ENCODE measurements around the gene LRRC47. TPM values are rescaled to one million over a fixed set of nuclear protein-coding genes. Genes with fewer than 3 reads are reported as not detected.

Gene LRRC47
- polyA plus RNA-seq, 2 donors: 10.4 to 17.8 TPM

DNA sequence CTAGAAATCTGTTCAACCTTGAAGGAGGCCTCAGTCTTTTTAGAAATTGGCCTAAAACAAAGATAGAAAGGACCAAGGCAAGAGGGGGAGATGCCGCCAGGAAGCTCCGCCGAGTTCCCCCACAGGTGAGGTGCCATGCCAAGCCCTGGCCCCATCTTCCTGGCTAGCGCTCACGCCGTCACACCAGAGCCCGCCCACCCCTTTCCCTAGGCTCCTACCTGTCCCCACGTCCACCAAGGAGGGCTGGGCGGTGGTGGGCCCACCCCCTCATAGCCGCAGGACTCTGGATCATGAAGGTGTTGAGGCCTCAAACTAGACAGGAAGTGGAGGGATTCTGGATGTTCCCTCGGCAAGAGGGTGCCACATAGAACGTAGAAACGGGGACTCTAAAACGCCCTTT is 59.6 kb downstream of the LRRC47 start:
- no peaks in the 10 kb centered on the region for H3K4me1 ChIP-seq (ENCODE audit: control insufficient read depth in 2 of 2, insufficient read depth in 2 of 2, low read length in 1 of 2)
- no peak overlapping the region for H3K4me3 ChIP-seq (ENCODE audit: low read depth in 1 of 2, low read length in 2 of 2)
- H3K9me3 ChIP-seq (ENCODE audit: control insufficient read depth in 2 of 2, insufficient read depth in 1 of 2, low read depth in 1 of 2, low read length in 1 of 2): no peaks in the 10 kb centered on the region
- no peaks in the 10 kb centered on the region for H3K27me3 ChIP-seq (ENCODE audit: control insufficient read depth in 1 of 2, insufficient read depth in 2 of 2, low read length in 2 of 2)
- H3K27ac ChIP-seq (ENCODE audit: low read depth in 2 of 2, low read length in 1 of 2): no peak overlapping the region
- peaks cover 3 to 26% of the 10 kb centered on the region in 2 donors for H3K36me3 ChIP-seq (ENCODE audit: control insufficient read depth in 2 of 2, insufficient read depth in 2 of 2, low read length in 1 of 2)
- 72 to 81% methylated on average over 14 of the region's 14 CpGs for WGBS, 2 donors

DNA sequence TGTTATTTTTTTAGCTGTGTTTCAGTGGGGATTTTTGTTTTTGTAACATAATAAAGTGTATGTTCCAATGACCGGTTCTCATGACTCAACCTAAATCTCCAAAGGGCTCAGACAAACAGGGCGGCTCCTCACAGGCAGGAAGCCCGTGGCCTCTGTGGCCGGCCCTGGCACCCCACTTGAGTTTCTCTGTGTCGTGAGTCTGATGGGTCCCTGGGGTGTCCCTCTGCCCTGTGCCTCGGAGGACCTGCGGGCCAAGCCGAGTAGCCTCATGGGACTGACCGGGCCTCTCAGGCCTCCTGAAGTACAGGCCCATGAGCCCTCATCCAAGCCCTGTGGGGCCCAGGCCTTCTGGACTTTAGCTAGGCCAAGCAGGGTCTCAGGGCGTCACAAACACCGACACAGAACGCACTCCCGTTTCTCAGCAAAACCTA is 60.2 kb downstream of the LRRC47 start:
- H3K27me3 ChIP-seq (ENCODE audit: control insufficient read depth in 1 of 2, insufficient read depth in 2 of 2, low read length in 2 of 2): no peaks in the 10 kb centered on the region
- H3K27ac ChIP-seq (ENCODE audit: low read depth in 2 of 2, low read length in 1 of 2): no peak overlapping the region
- H3K4me3 ChIP-seq (ENCODE audit: low read depth in 1 of 2, low read length in 2 of 2): no peak overlapping the region
- H3K36me3 ChIP-seq (ENCODE audit: control insufficient read depth in 2 of 2, insufficient read depth in 2 of 2, low read length in 1 of 2): peaks cover 3 to 24% of the 10 kb centered on the region in 2 donors
- WGBS, 2 donors: 76 to 79% methylated on average over 13 of the region's 13 CpGs
- no peaks in the 10 kb centered on the region for H3K9me3 ChIP-seq (ENCODE audit: control insufficient read depth in 2 of 2, insufficient read depth in 1 of 2, low read depth in 1 of 2, low read length in 1 of 2)
- H3K4me1 ChIP-seq (ENCODE audit: control insufficient read depth in 2 of 2, insufficient read depth in 2 of 2, low read length in 1 of 2): no peaks in the 10 kb centered on the region

DNA sequence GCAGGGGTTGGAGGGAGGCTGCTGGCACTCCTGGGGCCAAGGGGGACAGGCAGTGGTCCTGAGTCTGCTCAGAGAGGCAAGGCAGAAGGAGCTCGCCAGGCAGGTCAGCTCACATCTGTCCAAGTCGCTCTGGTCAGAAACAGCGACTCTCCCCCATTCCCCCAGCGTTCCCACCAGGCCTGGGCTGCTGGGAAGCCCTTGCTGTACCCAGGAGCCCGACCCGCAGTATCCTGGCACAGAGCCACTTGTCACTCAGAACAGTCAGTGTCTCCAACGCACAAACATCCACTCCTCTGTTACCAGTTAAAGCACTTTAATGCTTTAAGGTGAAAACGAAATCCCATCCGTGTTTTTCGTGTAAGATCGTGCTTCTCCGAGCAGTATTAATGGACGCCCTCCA is 60.6 kb downstream of the LRRC47 start:
- H3K27me3 ChIP-seq (ENCODE audit: control insufficient read depth in 1 of 2, insufficient read depth in 2 of 2, low read length in 2 of 2): no peaks in the 10 kb centered on the region
- no peaks in the 10 kb centered on the region for H3K4me1 ChIP-seq (ENCODE audit: control insufficient read depth in 2 of 2, insufficient read depth in 2 of 2, low read length in 1 of 2)
- 76 to 79% methylated on average over 13 of the region's 13 CpGs for WGBS, 2 donors
- no peaks in the 10 kb centered on the region for H3K9me3 ChIP-seq (ENCODE audit: control insufficient read depth in 2 of 2, insufficient read depth in 1 of 2, low read depth in 1 of 2, low read length in 1 of 2)
- no peak overlapping the region for H3K27ac ChIP-seq (ENCODE audit: low read depth in 2 of 2, low read length in 1 of 2)
- H3K4me3 ChIP-seq (ENCODE audit: low read depth in 1 of 2, low read length in 2 of 2): no peak overlapping the region
- peaks cover 3 to 26% of the 10 kb centered on the region in 2 donors for H3K36me3 ChIP-seq (ENCODE audit: control insufficient read depth in 2 of 2, insufficient read depth in 2 of 2, low read length in 1 of 2)

DNA sequence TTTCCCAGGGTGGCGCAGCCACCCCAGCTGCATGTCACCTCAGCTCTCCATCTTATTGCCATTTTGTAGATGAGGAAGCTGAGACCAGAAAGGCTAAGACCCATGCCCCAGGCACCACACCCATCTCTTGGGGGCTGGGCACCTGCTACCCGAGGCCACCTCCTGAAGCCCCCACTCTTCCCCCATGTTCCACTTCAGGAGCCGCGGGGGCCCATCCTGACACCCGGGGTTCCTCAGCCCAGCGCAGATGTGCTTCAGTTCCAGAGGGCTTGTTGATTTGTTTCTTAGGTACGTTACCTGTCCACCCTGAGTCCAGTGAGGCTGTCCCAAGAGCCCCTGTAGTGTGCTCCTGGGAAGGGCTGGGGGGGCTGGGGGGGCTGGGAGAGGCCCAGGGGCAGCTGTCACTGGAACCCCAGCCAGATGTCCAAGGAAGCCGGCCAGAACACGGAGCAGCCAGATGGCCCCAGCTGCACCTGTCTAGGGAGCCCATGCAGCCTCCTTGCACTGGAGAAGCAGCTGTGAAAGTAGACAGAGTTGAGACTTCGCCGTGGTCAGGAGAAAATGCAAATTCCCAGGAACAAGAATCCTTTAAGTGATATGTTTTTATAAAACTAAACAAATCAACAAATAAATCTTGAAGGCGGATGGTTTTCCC is 61.1 kb downstream of the LRRC47 start:
- Histone ChIP-seq H3K4me1 (ENCODE audit: control insufficient read depth in 2 of 2, insufficient read depth in 2 of 2, low read length in 1 of 2) (no peaks in the 10 kb centered on the region), H3K27me3 (ENCODE audit: control insufficient read depth in 1 of 2, insufficient read depth in 2 of 2, low read length in 2 of 2) (no peaks in the 10 kb centered on the region), H3K27ac (ENCODE audit: low read depth in 2 of 2, low read length in 1 of 2) (no peak overlapping the region), H3K9me3 (ENCODE audit: control insufficient read depth in 2 of 2, insufficient read depth in 1 of 2, low read depth in 1 of 2, low read length in 1 of 2) (no peaks in the 10 kb centered on the region), H3K4me3 (ENCODE audit: low read depth in 1 of 2, low read length in 2 of 2) (no peak overlapping the region), H3K36me3 (ENCODE audit: control insufficient read depth in 2 of 2, insufficient read depth in 2 of 2, low read length in 1 of 2) (peaks cover 3 to 24% of the 10 kb centered on the region in 2 donors)
- WGBS, 2 donors: 79 to 82% methylated on average over 12 of the region's 12 CpGs

DNA sequence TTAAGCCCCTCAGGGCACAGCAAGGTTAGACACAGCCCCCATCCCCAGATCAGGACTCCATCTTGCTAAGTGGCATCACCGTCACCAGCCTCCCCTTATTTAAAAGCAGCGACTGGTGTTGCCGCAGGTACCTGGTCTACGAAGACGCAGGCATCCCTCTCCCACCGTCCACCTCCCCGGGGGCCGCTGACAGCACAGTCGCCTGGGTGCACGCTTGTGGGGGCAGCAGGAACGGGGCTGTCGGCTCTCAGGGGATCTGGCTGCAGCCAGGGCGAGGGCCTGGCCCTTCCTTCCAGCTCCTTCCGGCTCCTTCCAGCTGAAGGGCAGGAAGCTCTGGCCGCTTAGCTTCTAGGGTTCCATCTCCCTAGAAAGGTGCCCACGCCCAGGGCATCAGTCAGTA is 61.7 kb downstream of the LRRC47 start:
- WGBS, 2 donors: 88 to 90% methylated on average over 16 of the region's 16 CpGs

DNA sequence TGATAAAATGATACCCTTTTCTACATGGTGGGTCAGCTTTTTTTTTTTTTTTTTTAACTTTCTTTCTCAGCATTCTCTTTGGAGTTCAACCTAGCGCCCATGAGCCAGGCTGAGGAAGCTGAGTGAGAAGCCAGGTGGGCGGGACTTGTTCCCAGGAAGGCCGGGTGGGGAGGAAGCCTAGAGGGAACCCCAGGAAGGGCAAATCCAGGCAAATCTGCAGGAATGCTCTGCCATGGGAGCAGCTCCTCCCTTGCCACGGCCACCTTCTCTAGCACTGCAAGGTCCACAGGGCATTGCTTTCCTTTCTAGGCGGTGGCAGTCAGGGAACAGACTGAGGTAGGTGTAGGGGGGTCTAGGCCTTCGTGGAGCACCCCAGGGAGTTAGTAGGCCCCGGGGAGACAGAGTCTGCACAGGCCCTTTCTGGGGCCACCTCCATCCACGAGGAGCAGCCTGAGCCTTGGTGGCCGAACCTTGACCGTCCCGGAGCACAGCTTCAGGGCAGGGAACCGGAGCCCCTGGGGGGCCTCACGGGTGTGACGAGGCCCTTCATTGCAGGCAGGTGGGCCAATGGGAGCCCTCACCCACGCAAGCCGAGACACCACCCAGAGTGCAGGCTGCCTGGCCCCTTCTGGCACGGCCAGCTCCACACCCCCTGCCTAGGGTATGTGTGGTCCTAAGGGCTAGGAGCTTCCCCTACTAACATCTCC is 62.3 kb downstream of the LRRC47 start:
- H3K4me1 ChIP-seq (ENCODE audit: control insufficient read depth in 2 of 2, insufficient read depth in 2 of 2, low read length in 1 of 2): no peaks in the 10 kb centered on the region
- no peak overlapping the region for H3K4me3 ChIP-seq (ENCODE audit: low read depth in 1 of 2, low read length in 2 of 2)
- H3K27ac ChIP-seq (ENCODE audit: low read depth in 2 of 2, low read length in 1 of 2): no peak overlapping the region
- 59 to 74% methylated on average over 14 to 17 of the region's 17 CpGs for WGBS, 2 donors
- H3K27me3 ChIP-seq (ENCODE audit: control insufficient read depth in 1 of 2, insufficient read depth in 2 of 2, low read length in 2 of 2): no peaks in the 10 kb centered on the region
- peaks cover 3 to 20% of the 10 kb centered on the region in 2 donors for H3K36me3 ChIP-seq (ENCODE audit: control insufficient read depth in 2 of 2, insufficient read depth in 2 of 2, low read length in 1 of 2)
- no peaks in the 10 kb centered on the region for H3K9me3 ChIP-seq (ENCODE audit: control insufficient read depth in 2 of 2, insufficient read depth in 1 of 2, low read depth in 1 of 2, low read length in 1 of 2)

More for the DNA sequence above, 61.7 kb downstream of the LRRC47 start:
- Histone ChIP-seq H3K9me3 (ENCODE audit: control insufficient read depth in 2 of 2, insufficient read depth in 1 of 2, low read depth in 1 of 2, low read length in 1 of 2) (no peaks in the 10 kb centered on the region), H3K4me1 (ENCODE audit: control insufficient read depth in 2 of 2, insufficient read depth in 2 of 2, low read length in 1 of 2) (no peaks in the 10 kb centered on the region), H3K27ac (ENCODE audit: low read depth in 2 of 2, low read length in 1 of 2) (no peak overlapping the region), H3K27me3 (ENCODE audit: control insufficient read depth in 1 of 2, insufficient read depth in 2 of 2, low read length in 2 of 2) (no peaks in the 10 kb centered on the region), H3K36me3 (ENCODE audit: control insufficient read depth in 2 of 2, insufficient read depth in 2 of 2, low read length in 1 of 2) (peaks cover 3 to 21% of the 10 kb centered on the region in 2 donors), H3K4me3 (ENCODE audit: low read depth in 1 of 2, low read length in 2 of 2) (no peak overlapping the region)

DNA sequence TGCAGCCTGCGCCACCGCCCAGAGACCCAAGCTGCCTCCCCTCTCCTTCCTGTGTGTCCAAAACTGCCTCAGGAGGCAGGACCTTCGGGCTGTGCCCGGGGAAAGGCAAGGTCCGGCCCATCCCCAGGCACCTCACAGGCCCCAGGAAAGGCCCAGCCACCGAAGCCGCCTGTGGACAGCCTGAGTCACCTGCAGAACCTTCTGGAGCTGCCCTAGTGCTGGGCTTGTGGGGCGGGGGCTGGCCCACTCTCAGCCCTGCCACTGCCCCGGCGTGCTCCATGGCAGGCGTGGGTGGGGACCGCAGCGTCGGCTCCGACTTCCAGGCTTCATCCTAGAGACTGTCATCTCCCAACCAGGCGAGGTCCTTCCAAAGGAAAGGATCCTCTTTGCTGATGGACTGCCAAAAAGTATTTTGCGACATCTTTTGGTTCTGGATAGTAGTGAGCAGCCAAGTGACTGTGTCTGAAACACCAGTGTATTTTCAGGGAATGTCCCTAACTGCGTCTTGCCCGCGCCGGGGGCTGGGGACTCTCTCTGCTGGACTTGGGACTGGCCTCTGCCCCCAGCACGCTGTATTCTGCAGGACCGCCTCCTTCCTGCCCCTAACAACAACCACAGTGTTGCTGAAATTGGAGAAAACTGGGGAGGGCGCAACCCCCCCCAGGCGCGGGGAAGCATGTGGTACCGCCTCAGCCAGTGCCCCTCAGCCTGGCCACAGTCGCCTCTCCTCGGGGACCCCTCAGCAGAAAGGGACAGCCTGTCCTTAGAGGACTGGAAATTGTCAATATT is 63.0 kb downstream of the LRRC47 start:
- H3K36me3 ChIP-seq (ENCODE audit: control insufficient read depth in 2 of 2, insufficient read depth in 2 of 2, low read length in 1 of 2): peaks cover 3 to 16% of the 10 kb centered on the region in 2 donors
- H3K9me3 ChIP-seq (ENCODE audit: control insufficient read depth in 2 of 2, insufficient read depth in 1 of 2, low read depth in 1 of 2, low read length in 1 of 2): no peaks in the 10 kb centered on the region
- no peaks in the 10 kb centered on the region for H3K4me1 ChIP-seq (ENCODE audit: control insufficient read depth in 2 of 2, insufficient read depth in 2 of 2, low read length in 1 of 2)
- H3K27ac ChIP-seq (ENCODE audit: low read depth in 2 of 2, low read length in 1 of 2): no peak overlapping the region
- H3K4me3 ChIP-seq (ENCODE audit: low read depth in 1 of 2, low read length in 2 of 2): no peak overlapping the region
- no peaks in the 10 kb centered on the region for H3K27me3 ChIP-seq (ENCODE audit: control insufficient read depth in 1 of 2, insufficient read depth in 2 of 2, low read length in 2 of 2)
- 74 to 75% methylated on average over 29 of the region's 29 CpGs for WGBS, 2 donors

DNA sequence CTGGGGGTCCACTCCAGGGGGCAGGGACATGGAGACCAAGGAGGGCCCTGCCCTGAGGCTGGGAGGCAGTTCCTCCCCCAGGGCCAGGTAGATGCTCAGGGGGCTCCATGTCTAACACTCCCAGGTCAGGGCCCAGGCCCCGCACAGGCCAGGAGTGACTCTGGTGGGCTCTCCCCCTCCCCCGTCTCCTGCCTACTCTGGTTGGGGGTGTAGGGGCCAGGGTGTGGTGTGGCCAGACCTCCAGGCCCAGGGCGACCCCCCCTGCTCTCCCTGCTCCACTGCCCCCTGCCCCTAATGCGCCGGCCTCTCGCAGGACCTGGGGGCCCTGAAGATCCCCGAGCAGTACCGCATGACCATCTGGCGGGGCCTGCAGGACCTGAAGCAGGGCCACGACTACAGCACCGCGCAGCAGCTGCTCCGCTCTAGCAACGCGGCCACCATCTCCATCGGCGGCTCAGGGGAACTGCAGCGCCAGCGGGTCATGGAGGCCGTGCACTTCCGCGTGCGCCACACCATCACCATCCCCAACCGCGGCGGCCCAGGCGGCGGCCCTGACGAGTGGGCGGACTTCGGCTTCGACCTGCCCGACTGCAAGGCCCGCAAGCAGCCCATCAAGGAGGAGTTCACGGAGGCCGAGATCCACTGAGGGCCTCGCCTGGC is 63.7 kb downstream of the LRRC47 start:
- no peaks in the 10 kb centered on the region for H3K27me3 ChIP-seq (ENCODE audit: control insufficient read depth in 1 of 2, insufficient read depth in 2 of 2, low read length in 2 of 2)

More for the DNA sequence above, 63.7 kb downstream of the LRRC47 start:
- no peaks in the 10 kb centered on the region for H3K4me1 ChIP-seq (ENCODE audit: control insufficient read depth in 2 of 2, insufficient read depth in 2 of 2, low read length in 1 of 2)
- H3K4me3 ChIP-seq (ENCODE audit: low read depth in 1 of 2, low read length in 2 of 2): no peak overlapping the region
- H3K36me3 ChIP-seq (ENCODE audit: control insufficient read depth in 2 of 2, insufficient read depth in 2 of 2, low read length in 1 of 2): peaks cover 3 to 12% of the 10 kb centered on the region in 2 donors
- H3K27ac ChIP-seq (ENCODE audit: low read depth in 2 of 2, low read length in 1 of 2): no peak overlapping the region
- WGBS, 2 donors: 57 to 67% methylated on average over 35 to 37 of the region's 37 CpGs
- H3K9me3 ChIP-seq (ENCODE audit: control insufficient read depth in 2 of 2, insufficient read depth in 1 of 2, low read depth in 1 of 2, low read length in 1 of 2): no peaks in the 10 kb centered on the region

Data from esophagus (tissue), 2 donors.